Measurements from ENCODE around the gene RYR1.
"Not testable (repeated sequence)": the region's sequence is repeated elsewhere in the genome, so short reads cannot be mapped to it uniquely, and the experiment has no call there.

DNA sequence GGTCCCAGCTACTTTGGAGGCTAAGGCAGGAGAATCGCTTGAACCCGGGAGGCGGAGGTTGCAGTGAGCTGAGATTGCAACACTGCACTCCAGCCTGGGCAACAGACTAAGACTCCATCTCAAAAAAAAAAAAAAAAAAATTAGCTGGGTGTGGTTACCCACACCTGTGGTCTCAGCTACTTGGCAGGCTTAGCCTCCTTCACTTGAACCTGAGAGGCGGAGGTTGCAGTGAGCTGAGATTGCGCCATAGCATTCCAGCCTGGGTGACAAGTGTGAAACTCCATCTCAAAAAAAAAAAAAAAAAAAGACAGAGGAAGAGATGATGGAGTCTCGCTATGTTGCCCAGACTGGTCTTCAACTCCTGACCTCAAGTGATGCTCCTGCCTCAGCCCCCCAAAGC, 145.8 kb downstream of the RYR1 start:
- TF ChIP-seq, protein P1, sequence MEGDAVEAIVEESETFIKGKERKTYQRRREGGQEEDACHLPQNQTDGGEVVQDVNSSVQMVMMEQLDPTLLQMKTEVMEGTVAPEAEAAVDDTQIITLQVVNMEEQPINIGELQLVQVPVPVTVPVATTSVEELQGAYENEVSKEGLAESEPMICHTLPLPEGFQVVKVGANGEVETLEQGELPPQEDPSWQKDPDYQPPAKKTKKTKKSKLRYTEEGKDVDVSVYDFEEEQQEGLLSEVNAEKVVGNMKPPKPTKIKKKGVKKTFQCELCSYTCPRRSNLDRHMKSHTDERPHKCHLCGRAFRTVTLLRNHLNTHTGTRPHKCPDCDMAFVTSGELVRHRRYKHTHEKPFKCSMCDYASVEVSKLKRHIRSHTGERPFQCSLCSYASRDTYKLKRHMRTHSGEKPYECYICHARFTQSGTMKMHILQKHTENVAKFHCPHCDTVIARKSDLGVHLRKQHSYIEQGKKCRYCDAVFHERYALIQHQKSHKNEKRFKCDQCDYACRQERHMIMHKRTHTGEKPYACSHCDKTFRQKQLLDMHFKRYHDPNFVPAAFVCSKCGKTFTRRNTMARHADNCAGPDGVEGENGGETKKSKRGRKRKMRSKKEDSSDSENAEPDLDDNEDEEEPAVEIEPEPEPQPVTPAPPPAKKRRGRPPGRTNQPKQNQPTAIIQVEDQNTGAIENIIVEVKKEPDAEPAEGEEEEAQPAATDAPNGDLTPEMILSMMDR (IDR thresholded peaks at IDR 0.05; ENCODE audit: borderline replicate concordance, extremely low read depth, low read length, poor library complexity, severe bottlenecking): not testable (repeated sequence)
- TF ChIP-seq EZH2 (IDR thresholded peaks at IDR 0.05; ENCODE audit: borderline replicate concordance, low read depth, low read length, severe bottlenecking): not testable (repeated sequence)

All from DND-41 (cell line).